HepG2 (cell line): ENCODE results near the gene SRP68.
A peak's percentile ranks its signal among the peaks of the same experiment; 100 is the strongest.

Experiments
- PHF8 ChIP-seq: sonication (generic); formaldehyde crosslinking; IDR thresholded peaks from 2 replicates; pipeline ENCODE4 v1.5.0; 2020; ENCODE audit warnings: missing genetic modification reagents
- SMARCE1 ChIP-seq: fragments of 450-650 bp; IDR thresholded peaks from 2 replicates; pipeline ENCODE4 v1.6.1; 2017; ENCODE audit warnings: borderline replicate concordance
- ZNF564 ChIP-seq: sonication (generic); formaldehyde crosslinking; IDR thresholded peaks from 2 replicates; pipeline ENCODE4 v1.8.1; 2023; ENCODE audit warnings: mild to moderate bottlenecking, missing genetic modification reagents

DNA sequence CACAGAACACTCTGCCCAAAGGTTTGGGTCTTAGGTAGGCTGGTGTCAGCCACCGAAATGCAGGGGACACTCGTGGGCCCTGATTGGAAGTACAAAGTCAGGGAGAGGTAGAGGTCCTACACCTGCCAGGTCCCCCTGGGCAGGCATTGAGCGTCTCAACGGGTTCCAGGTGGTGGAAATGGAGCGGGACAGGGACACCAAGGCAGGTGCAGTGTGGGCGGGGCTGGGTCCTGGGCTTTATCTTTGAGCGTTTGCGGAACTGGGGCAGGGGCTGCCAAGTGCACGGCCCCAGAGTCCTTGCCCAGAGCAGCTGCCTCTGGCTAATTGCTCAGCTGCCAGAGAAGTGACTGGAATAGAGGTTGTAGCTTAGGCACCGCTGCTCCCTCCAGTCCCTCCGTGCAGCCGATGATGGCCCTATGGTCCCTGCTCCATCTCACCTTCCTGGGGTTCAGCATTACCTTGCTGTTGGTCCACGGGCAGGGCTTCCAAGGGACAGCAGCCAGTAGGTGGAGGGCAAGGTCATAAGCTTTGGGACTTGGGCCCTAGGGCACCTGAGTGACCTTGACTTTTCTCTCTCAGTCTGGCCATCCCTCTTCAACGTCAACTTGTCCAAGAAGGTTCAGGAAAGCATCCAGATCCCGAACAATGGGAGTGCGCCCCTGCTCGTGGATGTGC, 6.7 kb upstream of the SRP68 start, which contains the start of gene ZACN:
- TF ChIP-seq ZNF564 (CRISPR knock-in tag) (no peak), PHF8 (0 out of 2 replicates have a peak, but pooled peaks have one; percentile 11), SMARCE1 (no peak)
